PFSK-1 (cell line): ENCODE data around the gene TTC39C.

Experiments used
- FOXP2 ChIP-seq: optimal IDR thresholded peaks from 2 replicates; pipeline ENCODE3; 2011; ENCODE audit warnings: borderline replicate concordance, control low read depth, inconsistent platforms; ENCODE audit not compliant: insufficient read depth; ENCODE audit errors: extremely low read length, extremely low read depth
- POLR2AphosphoS5 ChIP-seq: IDR thresholded peaks from 2 replicates; pipeline ENCODE4 v1.6.1; 2012; ENCODE audit warnings: low read depth, mild to moderate bottlenecking, control low read depth, low read length, moderate library complexity
- REST ChIP-seq, 2 experiments: IDR thresholded peaks; 2 replicates each; pipeline versions ENCODE4 v1.6.1 to v1.8.0; 2011 to 2012; ENCODE audit warnings: low read depth in 2 of 2, low read length in 2 of 2, control low read depth in 1 of 2, inconsistent platforms in 1 of 2, mild to moderate bottlenecking in 1 of 2, moderate library complexity in 1 of 2; ENCODE audit not compliant: insufficient read depth in 1 of 2
- SIN3A ChIP-seq: IDR thresholded peaks from 2 replicates; pipeline ENCODE4 v1.6.1; 2012; ENCODE audit warnings: mild to moderate bottlenecking, low read length, moderate library complexity, borderline replicate concordance; ENCODE audit not compliant: insufficient read depth
- TAF1 ChIP-seq: IDR thresholded peaks from 2 replicates; pipeline ENCODE4 v1.6.1; 2012; ENCODE audit warnings: low read length, control low read depth, borderline replicate concordance; ENCODE audit not compliant: insufficient read depth

TTC39C gene

GRCh38 chr18:24051031-24051947 is 36.7 kb downstream of the TTC39C start:
- no peak for TF ChIP-seq REST (IDR thresholded peaks at IDR 0.05; ENCODE audit: insufficient read depth in 1 of 2, low read depth in 2 of 2, low read length in 2 of 2)
- TF ChIP-seq SIN3A, result no peak
- TF ChIP-seq POLR2AphosphoS5, result no peak
- no peak for TF ChIP-seq TAF1
- no peak for TF ChIP-seq FOXP2

- no peak for TF ChIP-seq REST (IDR thresholded peaks at IDR 0.05; ENCODE audit: insufficient read depth in 1 of 2, low read depth in 2 of 2, low read length in 2 of 2)
Observed at GRCh38 chr18:24052053-24052452, 37.5 kb downstream of the TTC39C start.

- TF ChIP-seq FOXP2 (no peak), TAF1 (no peak), POLR2AphosphoS5 (no peak), REST (IDR thresholded peaks at IDR 0.05; ENCODE audit: insufficient read depth in 1 of 2, low read depth in 2 of 2, low read length in 2 of 2) (no peak), SIN3A (no peak)
Observed at GRCh38 chr18:24053211-24053610, 38.7 kb downstream of the TTC39C start.

GRCh38 chr18:24054130-24054529 is 39.6 kb downstream of the TTC39C start:
- TF ChIP-seq REST (IDR thresholded peaks at IDR 0.05; ENCODE audit: insufficient read depth in 1 of 2, low read depth in 2 of 2, low read length in 2 of 2) (no peak), TAF1 (no peak), FOXP2 (no peak), SIN3A (no peak)
